ENCODE measurements around the gene KREMEN1. TPM values are rescaled to one million over a fixed set of nuclear protein-coding genes. Genes with fewer than 3 reads are reported as not detected.

KREMEN1 gene
- total and polyA plus RNA-seq, 2 experiments from 2014 or later, result 1.8 to 3.8 TPM

- TF ChIP-seq POLR2AphosphoS5 (IDR thresholded peaks at IDR 0.05; ENCODE audit: low read depth), result no peak
- TF ChIP-seq JUNB (IDR thresholded peaks at IDR 0.05; ENCODE audit: unreplicated experiment), result no peak
- TF ChIP-seq STAT1 (IDR thresholded peaks at IDR 0.05; ENCODE audit: unreplicated experiment), result no peak
- TF ChIP-seq CREB1 (CRISPR knock-in tag; IDR thresholded peaks at IDR 0.05; ENCODE audit: low read depth), result no peak
- TF ChIP-seq ZNF462 (CRISPR knock-in tag; IDR thresholded peaks at IDR 0.05), result no peak
- no peak for TF ChIP-seq ZNF331 (CRISPR knock-in tag; IDR thresholded peaks at IDR 0.05; ENCODE audit: low read depth)
- TF ChIP-seq EZH2 (IDR thresholded peaks at IDR 0.05; ENCODE audit: low read depth, unreplicated experiment), result no peak
- TF ChIP-seq ZNF114 (CRISPR knock-in tag; IDR thresholded peaks at IDR 0.05), result no peak
- TF ChIP-seq ETS1 (IDR thresholded peaks at IDR 0.05), result no peak
- no peak for ATAC-seq
- no peaks in the 10 kb centered on the region for H3K36me3 Mint-ChIP-seq (ENCODE audit: low read depth)
Measured at GRCh38 chr22:29092243-29092642, 19.4 kb downstream of the KREMEN1 start.

More at GRCh38 chr22:29092243-29092642, 19.4 kb downstream of the KREMEN1 start:
- DNase-seq (ENCODE audit: low spot score), result no peak
- Mint-ChIP-seq H3K4me1 (peaks cover 12% of the 10 kb centered on the region), H3K9me3 (no peaks in the 10 kb centered on the region), H3K27me3 (ENCODE audit: insufficient read depth, low read depth, poor library complexity) (peaks cover 2% of the 10 kb centered on the region), H3K4me3 (no peak overlapping the region), H3K27ac (no peak overlapping the region)
- Histone ChIP-seq H3K79me2 (replicated peaks; ENCODE audit: insufficient read depth) (no peaks in the 10 kb centered on the region), H3F3A (replicated peaks; ENCODE audit: low read depth) (no peaks in the 10 kb centered on the region), H3K4me1 (ENCODE audit: insufficient read depth) (peaks cover 9% of the 10 kb centered on the region), H3K27ac (ENCODE audit: low read depth) (no peak overlapping the region), H4K20me1 (replicated peaks; ENCODE audit: insufficient read depth) (0 out of 2 replicates have a peak, but pooled peaks cover 5% of the 10 kb centered on the region), H2AFZ (no peak overlapping the region), H3K36me3 (ENCODE audit: insufficient read depth) (no peaks in the 10 kb centered on the region), H3K4me2 (no peak overlapping the region), H3K9me2 (ENCODE audit: insufficient read depth) (no peaks in the 10 kb centered on the region), H3K27me3 (ENCODE audit: insufficient read depth) (no peaks in the 10 kb centered on the region), H3K4me3 (no peak overlapping the region)
